GM13976 (cell line): ENCODE measurements around the gene SOX10.
"Not testable (repeated sequence)": the region's sequence is repeated elsewhere in the genome, so short reads cannot be mapped to it uniquely, and the experiment has no call there.

ENCODE experiments used
- DNase-seq: peaks from one replicate; pipeline ENCODE4 v3.0.0; 2012; ENCODE audit warnings: low spot score
- CTCF ChIP-seq: IDR thresholded peaks from 2 replicates; pipeline ENCODE4 v1.5.1; 2012; ENCODE audit warnings: borderline replicate concordance, mild to moderate bottlenecking; ENCODE audit not compliant: insufficient read depth; ENCODE audit errors: extremely low read depth, missing control alignments, control extremely low read depth
- in situ Hi-C: fragments of 300-500 bp; cut with MboI; formaldehyde crosslinking; loops from one replicate; pipeline ENCODE4 v1.12.0; 2022; ENCODE audit warnings: low sequenced_read_pairs, mixed read lengths, inconsistent platforms; ENCODE audit not compliant: unreplicated experiment

SOX10 gene

GRCh38 chr22:37965940-37966664, 18.3 kb downstream of the SOX10 start:
- in situ Hi-C loops, result loop anchor here (10.0 kb wide), 2 partner anchors 59 to 151 kb away; no protein-coding TSS in a partner anchor
- TF ChIP-seq CTCF, result no peak
- DNase-seq, result no peak

GRCh38 chr22:37961062-37961461, 23.3 kb downstream of the SOX10 start:
- no peak for DNase-seq
- in situ Hi-C loops, result loop anchor here (10.0 kb wide), 2 partner anchors 64 to 146 kb away; no protein-coding TSS in a partner anchor
- no peak for TF ChIP-seq CTCF

- no peak for DNase-seq
- in situ Hi-C loops, result no loop called here
- no peak for TF ChIP-seq CTCF
Measured at GRCh38 chr22:37959231-37959825, 25.0 kb downstream of the SOX10 start.

- TF ChIP-seq CTCF, result no peak
- no peak for DNase-seq
- in situ Hi-C loops, result no loop called here
Measured at GRCh38 chr22:37957232-37957631, 27.1 kb downstream of the SOX10 start.

GRCh38 chr22:37955825-37956397, 28.4 kb downstream of the SOX10 start:
- DNase-seq, in situ Hi-C loops: not testable (repeated sequence)

- no peak for DNase-seq
- in situ Hi-C loops, result no loop called here
- TF ChIP-seq CTCF, result no peak
Measured at GRCh38 chr22:37954686-37955085, 29.7 kb downstream of the SOX10 start.
